Tibial nerve (tissue), 4 donors: Measurements from ENCODE around the gene CTDSPL. TPM values are rescaled to one million over a fixed set of nuclear protein-coding genes. Genes with fewer than 3 reads are reported as not detected.

ENCODE experiments used
- DNase-seq, 2 donors: peaks; one replicate each; pipeline ENCODE4 v3.0.0-alpha.2; 2019; ENCODE audit warnings: low spot score in 2 of 2
- H3K27ac ChIP-seq, 4 donors: fragments of 200-600 bp; sonication (generic) in 3 of 4; one replicate each; pipeline ENCODE4 v1.5.1; 2017 to 2019; ENCODE audit warnings: mild to moderate bottlenecking in 1 of 4
- H3K27me3 ChIP-seq, 2 donors: fragments of 200-600 bp; sonication (generic) in 1 of 2; one replicate each; pipeline versions ENCODE4 v1.5.1 to v1.6.0; 2017 to 2019
- H3K36me3 ChIP-seq, 3 donors: fragments of 200-600 bp; sonication (generic); one replicate each; pipeline ENCODE4 v1.5.1; 2018 to 2019
- H3K4me1 ChIP-seq, 4 donors: fragments of 200-600 bp; sonication (generic) in 3 of 4; one replicate each; pipeline ENCODE4 v1.5.1; 2017 to 2019
- H3K4me3 ChIP-seq, 4 donors: fragments of 200-600 bp; sonication (generic) in 3 of 4; one replicate each; pipeline ENCODE4 v1.5.1; 2017 to 2019; ENCODE audit warnings: mild to moderate bottlenecking in 1 of 4, moderate library complexity in 1 of 4
- H3K9me3 ChIP-seq, 4 donors: fragments of 200-600 bp; sonication (generic) in 3 of 4; one replicate each; pipeline ENCODE4 v1.5.1; 2017 to 2019
- CTCF ChIP-seq, 5 experiments: fragments of 200-600 bp in 3 of 5; fragments of 450-650 bp in 2 of 5; sonication (generic) in 3 of 5; IDR thresholded peaks; one replicate each; pipeline ENCODE4 v1.5.1; 2016 to 2019; ENCODE audit warnings: antibody characterized with exemption in 5 of 5, mild to moderate bottlenecking in 3 of 5, moderate library complexity in 2 of 5
- EP300 ChIP-seq, 2 donors: sonication (generic); formaldehyde crosslinking; IDR thresholded peaks; one replicate each; pipeline ENCODE4 v1.6.1; 2017; ENCODE audit warnings: antibody characterized with exemption in 2 of 2, mild to moderate bottlenecking in 1 of 2
- POLR2A ChIP-seq, 2 donors: fragments of 450-650 bp; IDR thresholded peaks; one replicate each; pipeline ENCODE4 v1.6.1; 2017; ENCODE audit warnings: antibody characterized with exemption in 2 of 2, mild to moderate bottlenecking in 2 of 2, moderate library complexity in 2 of 2
- WGBS, 2 donors: methylation state at CpG; one replicate each; pipeline ENCODE4 v1.1.5; 2018; 5-methylcytosine and 5-hydroxymethylcytosine counted together
- total RNA-seq, 4 donors: library from RNA; depleted of rRNA; stranded (reverse); fragments of >200 nt; gene quantifications; one replicate each; pipeline ENCODE4 v1.1.0, GENCODE V29; 2016

CTDSPL gene
- total RNA-seq, 4 donors from 2014 or later, result 31.8 to 87.0 (median 49.0) TPM

DNA sequence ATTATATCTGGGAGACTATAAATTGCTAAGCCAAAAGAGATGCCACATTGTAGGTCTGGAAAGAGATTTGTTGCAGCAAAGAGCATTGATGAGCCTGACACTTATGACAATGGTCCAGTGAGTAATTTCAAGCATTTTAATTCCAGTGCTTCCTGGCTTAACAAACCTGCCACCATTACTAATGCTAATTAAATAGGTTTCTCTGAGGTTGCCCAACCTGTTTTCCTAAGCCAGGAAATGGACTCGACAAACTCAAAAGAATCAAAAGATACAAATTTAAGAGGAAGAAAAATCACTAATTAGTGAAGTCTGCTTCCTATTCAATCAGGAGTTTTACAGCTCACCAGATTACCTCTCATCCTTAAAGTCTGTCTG is 36.7 kb upstream of the CTDSPL start:
- 32 to 41% methylated on average over 1 of the region's 1 CpG for WGBS, 2 donors
- Histone ChIP-seq H3K4me1 (peaks cover 0 to 4% (median 0%) of the 10 kb centered on the region in 4 donors), H3K27me3 (no peaks in the 10 kb centered on the region), H3K36me3 (peaks cover 0 to 31% (median 0%) of the 10 kb centered on the region in 3 donors), H3K27ac (no peak overlapping the region), H3K9me3 (no peaks in the 10 kb centered on the region), H3K4me3 (no peak overlapping the region)
- no peak for DNase-seq
- TF ChIP-seq POLR2A (IDR thresholded peaks at IDR 0.05) (no peak), CTCF (IDR thresholded peaks at IDR 0.05) (no peak), EP300 (IDR thresholded peaks at IDR 0.05) (no peak)

DNA sequence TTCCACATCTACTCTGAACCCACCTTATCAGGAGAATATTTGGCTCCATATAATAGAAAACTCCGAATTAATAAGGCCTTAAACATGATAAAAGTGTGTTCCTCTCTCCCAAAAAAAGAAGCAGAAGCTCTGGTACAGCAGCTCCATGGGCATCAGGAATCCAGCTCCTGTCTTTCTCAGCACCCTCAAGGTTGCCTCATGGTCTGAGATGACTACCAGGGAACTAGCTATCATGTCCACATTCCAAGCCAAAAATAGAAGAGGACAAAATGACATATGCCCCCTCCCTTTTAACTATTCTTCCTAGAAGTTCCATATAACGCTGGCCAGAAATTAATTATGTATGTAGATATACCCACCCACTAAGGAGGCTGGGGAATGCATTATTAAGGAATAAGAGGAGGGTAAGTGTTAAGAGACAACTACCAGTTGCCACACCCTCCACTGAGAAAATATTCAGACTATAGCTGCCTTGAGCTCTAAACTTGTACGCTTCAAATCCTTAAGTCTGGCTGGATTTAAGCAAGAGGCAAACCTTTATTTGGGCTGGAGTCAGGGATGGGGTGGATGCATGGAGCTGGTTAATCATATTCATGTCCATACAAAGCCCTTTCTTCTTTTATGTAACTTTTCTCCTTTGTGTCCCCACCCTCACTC is 35.8 kb upstream of the CTDSPL start:
- Histone ChIP-seq H3K27ac (no peak overlapping the region), H3K4me3 (no peak overlapping the region), H3K9me3 (no peaks in the 10 kb centered on the region), H3K36me3 (peaks cover 0 to 31% (median 0%) of the 10 kb centered on the region in 3 donors), H3K27me3 (no peaks in the 10 kb centered on the region), H3K4me1 (peaks cover 0 to 4% (median 0%) of the 10 kb centered on the region in 4 donors)
- no peak for TF ChIP-seq POLR2A (IDR thresholded peaks at IDR 0.05)
- no peak for TF ChIP-seq CTCF (IDR thresholded peaks at IDR 0.05)
- no peak for TF ChIP-seq EP300 (IDR thresholded peaks at IDR 0.05)
- WGBS, 2 donors, result 68 to 76% methylated on average over 3 of the region's 3 CpGs
- no peak for DNase-seq

DNA sequence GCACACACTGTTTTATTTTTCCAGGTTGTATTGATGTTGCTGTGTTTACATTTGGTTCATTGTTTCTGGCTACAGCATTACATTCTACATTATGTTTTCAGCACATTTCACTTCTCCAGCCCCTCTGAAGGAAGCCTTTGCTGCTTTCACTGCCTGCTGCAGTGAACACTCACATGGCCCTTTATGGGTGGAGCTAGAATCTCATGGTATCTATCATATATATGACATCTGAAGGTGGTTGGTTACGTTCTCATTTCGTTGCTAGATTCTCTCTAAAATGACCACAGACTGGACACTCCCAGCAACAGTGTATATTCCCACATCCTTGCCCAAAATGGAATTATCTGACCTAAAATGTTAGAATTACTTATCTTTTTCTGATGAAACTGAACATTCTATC is 35.2 kb upstream of the CTDSPL start:
- WGBS, 2 donors, result 79 to 82% methylated on average over 2 of the region's 2 CpGs
- H3K27me3 ChIP-seq, result no peaks in the 10 kb centered on the region
- no peak overlapping the region for H3K4me3 ChIP-seq
- H3K4me1 ChIP-seq, result peaks cover 0 to 4% (median 0%) of the 10 kb centered on the region in 4 donors
- TF ChIP-seq EP300 (IDR thresholded peaks at IDR 0.05), result no peak
- TF ChIP-seq CTCF (IDR thresholded peaks at IDR 0.05), result no peak
- TF ChIP-seq POLR2A (IDR thresholded peaks at IDR 0.05), result no peak
- H3K27ac ChIP-seq, result no peak overlapping the region
- DNase-seq, result no peak
- no peaks in the 10 kb centered on the region for H3K9me3 ChIP-seq
- H3K36me3 ChIP-seq, result peaks cover 0 to 29% (median 0%) of the 10 kb centered on the region in 3 donors

GRCh38 chr3:37826933-37827332 is 34.7 kb upstream of the CTDSPL start:
- Histone ChIP-seq H3K4me3 (no peak overlapping the region), H3K36me3 (peaks cover 0 to 30% (median 0%) of the 10 kb centered on the region in 3 donors), H3K4me1 (peaks cover 0 to 4% (median 0%) of the 10 kb centered on the region in 4 donors), H3K27me3 (no peaks in the 10 kb centered on the region), H3K9me3 (no peaks in the 10 kb centered on the region), H3K27ac (no peak overlapping the region)
- TF ChIP-seq EP300 (IDR thresholded peaks at IDR 0.05) (no peak), CTCF (IDR thresholded peaks at IDR 0.05) (no peak), POLR2A (IDR thresholded peaks at IDR 0.05) (no peak)
- WGBS, 2 donors, result 97 to 98% methylated on average over 1 of the region's 1 CpG
- no peak for DNase-seq

GRCh38 chr3:37832480-37832879 is 29.2 kb upstream of the CTDSPL start:
- Histone ChIP-seq H3K27ac (no peak overlapping the region), H3K36me3 (peaks cover 0 to 54% (median 0%) of the 10 kb centered on the region in 3 donors), H3K4me1 (no peaks in the 10 kb centered on the region), H3K27me3 (no peaks in the 10 kb centered on the region), H3K4me3 (no peak overlapping the region), H3K9me3 (no peaks in the 10 kb centered on the region)
- no peak for DNase-seq
- WGBS, 2 donors, result 68 to 78% methylated on average over 3 of the region's 3 CpGs
- TF ChIP-seq POLR2A (IDR thresholded peaks at IDR 0.05), result no peak
- TF ChIP-seq EP300 (IDR thresholded peaks at IDR 0.05), result no peak
- no peak for TF ChIP-seq CTCF (IDR thresholded peaks at IDR 0.05)
